HepG2 (cell line): ENCODE results near the gene DSTN. TPM values are rescaled to one million over a fixed set of nuclear protein-coding genes. Genes with fewer than 3 reads are reported as not detected.

Experiments used
- ARID2 ChIP-seq: sonication (generic); formaldehyde crosslinking; IDR thresholded peaks from 2 replicates; pipeline ENCODE4 v1.8.1; 2022; ENCODE audit warnings: mild to moderate bottlenecking, missing genetic modification reagents, borderline replicate concordance
- EEA1 ChIP-seq: sonication (generic); formaldehyde crosslinking; IDR thresholded peaks from 2 replicates; pipeline ENCODE4 v1.5.1; 2020; ENCODE audit warnings: mild to moderate bottlenecking, missing genetic modification reagents, borderline replicate concordance
- HNRNPK ChIP-seq: fragments of 200-400 bp; formaldehyde crosslinking; IDR thresholded peaks from 2 replicates; pipeline ENCODE4 v1.6.1; 2018; ENCODE audit warnings: low read length, low read depth, moderate library complexity, mild to moderate bottlenecking; ENCODE audit not compliant: poor library complexity, severe bottlenecking
- KLF6 ChIP-seq: IDR thresholded peaks from 2 replicates; pipeline ENCODE4 v1.8.0; 2016; ENCODE audit warnings: missing biosample characterization, missing genetic modification reagents
- PAF1 ChIP-seq: IDR thresholded peaks from 2 replicates; pipeline ENCODE4 v1.6.1; 2016; ENCODE audit warnings: missing genetic modification reagents, missing compliant biosample characterization
- POGZ ChIP-seq: sonication (generic); formaldehyde crosslinking; IDR thresholded peaks from 2 replicates; pipeline ENCODE4 v1.4.0; 2020; ENCODE audit warnings: mild to moderate bottlenecking, missing genetic modification reagents
- TOE1 ChIP-seq: sonication (generic); formaldehyde crosslinking; IDR thresholded peaks from 2 replicates; pipeline ENCODE4 v1.4.0; 2020; ENCODE audit warnings: mild to moderate bottlenecking, missing genetic modification reagents
- ZFP36L2 ChIP-seq: sonication (generic); formaldehyde crosslinking; IDR thresholded peaks from 2 replicates; pipeline ENCODE4 v1.4.0; 2020; ENCODE audit warnings: missing genetic modification reagents
- ZNF235 ChIP-seq: sonication (generic); formaldehyde crosslinking; IDR thresholded peaks from 2 replicates; pipeline ENCODE4 v1.8.1; 2023; ENCODE audit warnings: mild to moderate bottlenecking, missing genetic modification reagents, borderline replicate concordance
- ZNF598 ChIP-seq: sonication (generic); formaldehyde crosslinking; IDR thresholded peaks from 2 replicates; pipeline ENCODE4 v1.5.1; 2020; ENCODE audit warnings: mild to moderate bottlenecking, missing genetic modification reagents, borderline replicate concordance
- ZNF772 ChIP-seq: sonication (generic); formaldehyde crosslinking; IDR thresholded peaks from 2 replicates; pipeline ENCODE4 v1.5.0; 2020; ENCODE audit warnings: mild to moderate bottlenecking, missing genetic modification reagents
- polyA plus RNA-seq, 8 experiments: library from polyadenylated mRNA; depleted of rRNA in 3 of 8; stranded (reverse) in 7 of 8; unstranded in 1 of 8; fragments of >200 nt; fragmentation: Illumina TruSeq in 4 of 8; extraction: Trizol in 4 of 8; gene quantifications; 2 replicates each; pipeline versions ENCODE4 v1.2.1 to v1.2.3, GENCODE V29; 2011 to 2016; ENCODE audit warnings: low read depth in 4 of 8, missing spikeins in 1 of 8, mixed read lengths in 1 of 8; ENCODE audit not compliant: insufficient read depth in 1 of 8
- total RNA-seq, 5 experiments: library from RNA; depleted of rRNA; stranded (reverse); fragments of >200 nt; fragmentation: Illumina TruSeq; extraction: Trizol; gene quantifications; 2 replicates each; pipeline ENCODE4 v1.2.3, GENCODE V29; 2016; ENCODE audit warnings: low read depth in 1 of 5
- TF ChIP-seq, protein P1 (sequence below): sonication (generic); formaldehyde crosslinking; IDR thresholded peaks from 2 replicates; pipeline ENCODE4 v1.9.0; 2021; ENCODE audit warnings: missing genetic modification reagents, borderline replicate concordance
- TF ChIP-seq, protein P2 (sequence below): sonication (generic); formaldehyde crosslinking; IDR thresholded peaks from 2 replicates; pipeline ENCODE4 v1.4.0; 2020; ENCODE audit warnings: low read depth, missing genetic modification reagents
- TF ChIP-seq, protein P3 (sequence below): IDR thresholded peaks from 2 replicates; pipeline ENCODE4 v1.6.1; 2016; ENCODE audit warnings: missing compliant biosample characterization, missing genetic modification reagents, borderline replicate concordance

Gene DSTN
- total and polyA plus RNA-seq, 2 of the 13 experiments (the other 11 are each of a cell fraction or from before 2014, with no cell fraction given) = 27.6 to 106 TPM

DNA sequence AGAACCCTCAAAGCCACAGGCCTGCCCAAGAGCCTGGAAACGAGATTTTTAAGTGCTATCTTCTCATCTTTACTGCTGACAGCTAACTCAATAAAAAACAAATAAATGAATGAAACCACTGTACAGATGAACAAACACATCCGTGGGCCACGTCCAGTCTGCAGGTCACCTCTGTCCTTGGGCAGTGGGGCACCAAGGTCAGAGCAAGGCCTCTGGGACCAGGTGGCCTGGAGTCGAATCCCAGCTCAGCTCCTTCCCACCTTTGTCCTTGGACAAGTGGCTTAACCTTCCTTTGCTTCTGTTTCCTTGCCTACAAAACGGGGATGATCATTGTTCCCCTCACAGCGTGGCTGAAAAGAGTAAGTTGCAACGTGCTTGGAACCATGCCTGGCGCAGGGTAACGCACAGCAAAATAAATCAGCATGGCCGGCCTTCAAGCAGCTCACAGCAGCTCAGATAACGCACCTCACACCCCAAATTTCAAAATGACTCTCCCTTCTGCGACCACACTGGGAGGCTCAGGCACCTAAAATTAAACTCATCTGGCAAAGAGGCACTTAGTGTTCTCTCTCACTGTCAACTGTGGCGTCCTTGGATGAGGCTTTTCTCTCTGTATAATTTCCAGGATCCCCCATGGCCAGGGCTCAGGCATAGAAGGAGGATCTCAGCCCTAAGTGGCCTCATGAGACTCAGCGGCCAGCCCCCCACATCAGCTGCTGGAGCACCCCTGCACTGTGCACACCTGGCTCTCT lies 76.5 kb downstream of the DSTN start (continued):
- TF ChIP-seq, protein P1, sequence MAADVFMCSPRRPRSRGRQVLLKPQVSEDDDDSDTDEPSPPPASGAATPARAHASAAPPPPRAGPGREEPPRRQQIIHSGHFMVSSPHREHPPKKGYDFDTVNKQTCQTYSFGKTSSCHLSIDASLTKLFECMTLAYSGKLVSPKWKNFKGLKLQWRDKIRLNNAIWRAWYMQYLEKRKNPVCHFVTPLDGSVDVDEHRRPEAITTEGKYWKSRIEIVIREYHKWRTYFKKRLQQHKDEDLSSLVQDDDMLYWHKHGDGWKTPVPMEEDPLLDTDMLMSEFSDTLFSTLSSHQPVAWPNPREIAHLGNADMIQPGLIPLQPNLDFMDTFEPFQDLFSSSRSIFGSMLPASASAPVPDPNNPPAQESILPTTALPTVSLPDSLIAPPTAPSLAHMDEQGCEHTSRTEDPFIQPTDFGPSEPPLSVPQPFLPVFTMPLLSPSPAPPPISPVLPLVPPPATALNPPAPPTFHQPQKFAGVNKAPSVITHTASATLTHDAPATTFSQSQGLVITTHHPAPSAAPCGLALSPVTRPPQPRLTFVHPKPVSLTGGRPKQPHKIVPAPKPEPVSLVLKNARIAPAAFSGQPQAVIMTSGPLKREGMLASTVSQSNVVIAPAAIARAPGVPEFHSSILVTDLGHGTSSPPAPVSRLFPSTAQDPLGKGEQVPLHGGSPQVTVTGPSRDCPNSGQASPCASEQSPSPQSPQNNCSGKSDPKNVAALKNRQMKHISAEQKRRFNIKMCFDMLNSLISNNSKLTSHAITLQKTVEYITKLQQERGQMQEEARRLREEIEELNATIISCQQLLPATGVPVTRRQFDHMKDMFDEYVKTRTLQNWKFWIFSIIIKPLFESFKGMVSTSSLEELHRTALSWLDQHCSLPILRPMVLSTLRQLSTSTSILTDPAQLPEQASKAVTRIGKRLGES (CRISPR knock-in tag) = no peak
- TF ChIP-seq, protein P2, sequence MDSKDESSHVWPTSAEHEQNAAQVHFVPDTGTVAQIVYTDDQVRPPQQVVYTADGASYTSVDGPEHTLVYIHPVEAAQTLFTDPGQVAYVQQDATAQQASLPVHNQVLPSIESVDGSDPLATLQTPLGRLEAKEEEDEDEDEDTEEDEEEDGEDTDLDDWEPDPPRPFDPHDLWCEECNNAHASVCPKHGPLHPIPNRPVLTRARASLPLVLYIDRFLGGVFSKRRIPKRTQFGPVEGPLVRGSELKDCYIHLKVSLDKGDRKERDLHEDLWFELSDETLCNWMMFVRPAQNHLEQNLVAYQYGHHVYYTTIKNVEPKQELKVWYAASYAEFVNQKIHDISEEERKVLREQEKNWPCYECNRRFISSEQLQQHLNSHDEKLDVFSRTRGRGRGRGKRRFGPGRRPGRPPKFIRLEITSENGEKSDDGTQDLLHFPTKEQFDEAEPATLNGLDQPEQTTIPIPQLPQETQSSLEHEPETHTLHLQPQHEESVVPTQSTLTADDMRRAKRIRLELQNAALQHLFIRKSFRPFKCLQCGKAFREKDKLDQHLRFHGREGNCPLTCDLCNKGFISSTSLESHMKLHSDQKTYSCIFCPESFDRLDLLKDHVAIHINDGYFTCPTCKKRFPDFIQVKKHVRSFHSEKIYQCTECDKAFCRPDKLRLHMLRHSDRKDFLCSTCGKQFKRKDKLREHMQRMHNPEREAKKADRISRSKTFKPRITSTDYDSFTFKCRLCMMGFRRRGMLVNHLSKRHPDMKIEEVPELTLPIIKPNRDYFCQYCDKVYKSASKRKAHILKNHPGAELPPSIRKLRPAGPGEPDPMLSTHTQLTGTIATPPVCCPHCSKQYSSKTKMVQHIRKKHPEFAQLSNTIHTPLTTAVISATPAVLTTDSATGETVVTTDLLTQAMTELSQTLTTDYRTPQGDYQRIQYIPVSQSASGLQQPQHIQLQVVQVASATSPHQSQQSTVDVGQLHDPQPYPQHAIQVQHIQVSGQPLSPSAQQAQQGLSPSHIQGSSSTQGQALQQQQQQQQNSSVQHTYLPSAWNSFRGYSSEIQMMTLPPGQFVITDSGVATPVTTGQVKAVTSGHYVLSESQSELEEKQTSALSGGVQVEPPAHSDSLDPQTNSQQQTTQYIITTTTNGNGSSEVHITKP (CRISPR knock-in tag) = no peak
- no peak for TF ChIP-seq KLF6 (CRISPR knock-in tag)
- peak; percentile 58; the same call in 1 of the 2 replicates for TF ChIP-seq PAF1 (CRISPR knock-in tag)
- no peak for TF ChIP-seq ARID2 (CRISPR knock-in tag)
- no peak for TF ChIP-seq TOE1 (CRISPR knock-in tag)
- no peak for TF ChIP-seq ZNF235 (CRISPR knock-in tag)
- TF ChIP-seq, protein P3, sequence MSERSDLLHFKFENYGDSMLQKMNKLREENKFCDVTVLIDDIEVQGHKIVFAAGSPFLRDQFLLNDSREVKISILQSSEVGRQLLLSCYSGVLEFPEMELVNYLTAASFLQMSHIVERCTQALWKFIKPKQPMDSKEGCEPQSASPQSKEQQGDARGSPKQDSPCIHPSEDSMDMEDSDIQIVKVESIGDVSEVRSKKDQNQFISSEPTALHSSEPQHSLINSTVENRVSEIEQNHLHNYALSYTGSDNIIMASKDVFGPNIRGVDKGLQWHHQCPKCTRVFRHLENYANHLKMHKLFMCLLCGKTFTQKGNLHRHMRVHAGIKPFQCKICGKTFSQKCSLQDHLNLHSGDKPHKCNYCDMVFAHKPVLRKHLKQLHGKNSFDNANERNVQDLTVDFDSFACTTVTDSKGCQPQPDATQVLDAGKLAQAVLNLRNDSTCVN (CRISPR knock-in tag) = no peak
- no peak for TF ChIP-seq ZFP36L2 (CRISPR knock-in tag)
- TF ChIP-seq POGZ = no peak; the same call in 1 of the 2 replicates
- TF ChIP-seq ZNF598 = no peak
- no peak for TF ChIP-seq EEA1 (CRISPR knock-in tag)
- TF ChIP-seq HNRNPK = no peak
- peak; percentile 63; the same call in 1 of the 2 replicates for TF ChIP-seq ZNF772 (CRISPR knock-in tag)
